Large intestine (tissue), 3 donors: Measurements from ENCODE around the gene LRRC43. TPM values are rescaled to one million over a fixed set of nuclear protein-coding genes. Genes with fewer than 3 reads are reported as not detected.

Experiments
- DNase-seq, 2 donors: peaks; one replicate each; pipeline versions ENCODE4 v3.0.0 to v3.0.0-alpha.2; 2013
- H3K27ac ChIP-seq: one replicate; pipeline ENCODE4 v1.5.1; 2013; ENCODE audit warnings: low read length
- H3K27me3 ChIP-seq: 2 replicates; pipeline ENCODE4 v1.6.1; 2013; ENCODE audit warnings: low read length; ENCODE audit not compliant: control insufficient read depth, insufficient read depth
- H3K36me3 ChIP-seq: 2 replicates; pipeline ENCODE4 v1.6.1; 2013; ENCODE audit warnings: low read length; ENCODE audit not compliant: control insufficient read depth, insufficient read depth
- H3K4me1 ChIP-seq: one replicate; pipeline ENCODE4 v1.6.1; 2013; ENCODE audit warnings: low read length; ENCODE audit not compliant: control insufficient read depth, insufficient read depth
- H3K4me3 ChIP-seq: one replicate; pipeline ENCODE4 v1.5.1; 2013; ENCODE audit warnings: low read length
- H3K9me3 ChIP-seq: one replicate; pipeline ENCODE4 v1.6.1; 2013; ENCODE audit warnings: mild to moderate bottlenecking, low read depth, low read length, moderate library complexity; ENCODE audit not compliant: control insufficient read depth
- WGBS: methylation state at CpG from one replicate; pipeline ENCODE4 v1.1.5; 2013; ENCODE audit warnings: low lambda C conversion rate; ENCODE audit not compliant: insufficient coverage; 5-methylcytosine and 5-hydroxymethylcytosine counted together
- polyA plus RNA-seq: library from polyadenylated mRNA; unstranded; fragments of 120-200 nt; gene quantifications from one replicate; pipeline ENCODE4 v1.2.1, GENCODE V29; 2013

The LRRC43 gene
- polyA plus RNA-seq, 1 donor: 2.0 TPM

DNA sequence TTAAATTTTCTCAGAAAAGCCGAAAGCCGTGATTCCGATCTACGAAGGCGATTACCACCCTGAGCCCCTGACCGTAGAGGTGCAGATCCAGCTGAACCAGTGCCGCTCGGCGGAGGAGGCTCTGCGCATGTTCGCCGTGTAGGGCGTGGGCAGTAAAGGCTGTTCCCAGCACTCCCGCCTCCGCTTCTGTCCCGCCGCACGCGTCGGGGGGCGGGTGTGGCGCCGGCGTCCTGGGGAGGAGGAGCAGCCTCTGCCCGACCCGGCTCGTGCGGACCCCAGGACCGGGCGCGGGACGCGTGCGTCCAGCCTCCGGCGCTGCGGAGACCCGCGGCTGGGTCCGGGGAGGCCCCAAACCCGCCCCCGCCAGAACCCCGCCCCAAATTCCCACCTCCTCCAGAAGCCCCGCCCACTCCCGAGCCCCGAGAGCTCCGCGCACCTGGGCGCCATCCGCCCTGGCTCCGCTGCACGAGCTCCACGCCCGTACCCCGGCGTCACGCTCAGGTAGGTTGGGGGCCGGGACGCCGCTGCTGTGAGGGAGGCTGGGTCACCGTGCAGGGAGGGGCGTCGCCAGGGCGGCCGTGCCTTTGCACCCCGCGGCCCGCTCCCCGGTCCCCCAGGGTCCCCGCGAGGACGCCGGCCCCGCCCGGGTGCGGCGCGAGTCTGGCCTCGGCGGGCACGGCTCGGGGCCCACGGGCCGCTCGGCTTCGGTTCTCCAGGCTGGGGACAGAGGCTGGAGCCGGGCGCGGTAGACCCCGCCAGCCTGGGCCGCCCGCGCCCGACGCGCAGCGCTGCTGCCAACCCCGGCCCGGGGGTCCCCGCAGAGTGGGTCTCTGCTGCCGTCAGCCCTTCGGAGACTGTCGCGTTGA, 20.6 kb downstream of the LRRC43 start, which contains the start of gene B3GNT4:
TSS of gene B3GNT4 (plus strand) at position 409 of the 866 bp plus-strand sequence. CDS start 910 bp downstream, outside the sequence.
- no peak within 1 kb of the TSS for H3K27ac ChIP-seq
- H3K4me1 ChIP-seq: peaks cover 25% of the 10 kb centered on the region
- DNase-seq: peak; percentile 64 to 79
- WGBS: no CpG with 5 or more reads among the region's 104 CpGs
- H3K27me3 ChIP-seq: peaks cover 30% of the 10 kb centered on the region
- H3K36me3 ChIP-seq: peaks cover 19% of the 10 kb centered on the region
- H3K4me3 ChIP-seq: peak within 1 kb of the TSS; percentile 50
- H3K9me3 ChIP-seq: no peaks in the 10 kb centered on the region

DNA sequence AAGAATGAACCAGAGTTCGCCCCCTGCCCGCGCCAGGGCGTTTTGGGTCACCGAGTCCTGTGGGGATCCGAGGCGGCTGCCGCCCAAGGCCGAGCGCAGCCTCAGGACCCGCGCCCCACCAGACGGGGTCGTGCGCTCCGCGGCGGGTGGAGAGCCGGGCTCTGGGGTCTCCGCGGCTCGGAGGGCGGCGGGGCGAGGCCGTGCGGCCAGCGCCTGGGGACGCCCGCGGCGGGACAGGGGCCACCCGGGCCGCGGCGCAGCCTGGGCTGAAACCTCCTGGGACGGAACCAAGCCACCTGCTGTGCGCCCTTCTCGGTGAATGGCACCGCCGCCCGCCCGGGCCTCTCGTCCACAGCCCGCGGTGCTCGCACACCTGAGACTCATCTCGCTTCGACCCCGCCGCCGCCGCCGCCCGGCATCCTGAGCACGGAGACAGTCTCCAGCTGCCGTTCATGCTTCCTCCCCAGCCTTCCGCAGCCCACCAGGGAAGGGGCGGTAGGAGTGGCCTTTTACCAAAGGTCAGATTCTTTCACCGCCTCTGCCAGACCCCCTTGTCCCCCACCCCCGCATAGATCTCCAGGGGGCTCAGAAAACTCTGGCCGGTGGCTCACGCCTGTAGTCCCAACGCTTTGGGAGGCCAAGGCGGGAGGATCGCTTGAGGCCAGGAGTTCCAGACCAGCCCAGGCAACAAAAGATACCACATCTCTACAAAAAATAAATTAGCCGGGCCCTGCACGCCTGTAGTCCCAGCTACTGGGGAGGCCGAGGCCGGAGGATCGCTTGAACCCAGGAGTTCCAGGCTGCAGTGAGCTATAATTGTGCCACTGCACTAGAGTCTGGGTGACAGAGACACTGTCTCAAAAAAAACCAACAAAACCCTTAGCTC, 21.5 kb downstream of the LRRC43 start:
- no peak for DNase-seq
- peaks cover 30% of the 10 kb centered on the region for H3K27me3 ChIP-seq
- peaks cover 25% of the 10 kb centered on the region for H3K4me1 ChIP-seq
- H3K27ac ChIP-seq: no peak overlapping the region
- H3K9me3 ChIP-seq: no peaks in the 10 kb centered on the region
- WGBS: no CpG with 5 or more reads among the region's 71 CpGs
- peaks cover 25% of the 10 kb centered on the region for H3K36me3 ChIP-seq
- no peak overlapping the region for H3K4me3 ChIP-seq

DNA sequence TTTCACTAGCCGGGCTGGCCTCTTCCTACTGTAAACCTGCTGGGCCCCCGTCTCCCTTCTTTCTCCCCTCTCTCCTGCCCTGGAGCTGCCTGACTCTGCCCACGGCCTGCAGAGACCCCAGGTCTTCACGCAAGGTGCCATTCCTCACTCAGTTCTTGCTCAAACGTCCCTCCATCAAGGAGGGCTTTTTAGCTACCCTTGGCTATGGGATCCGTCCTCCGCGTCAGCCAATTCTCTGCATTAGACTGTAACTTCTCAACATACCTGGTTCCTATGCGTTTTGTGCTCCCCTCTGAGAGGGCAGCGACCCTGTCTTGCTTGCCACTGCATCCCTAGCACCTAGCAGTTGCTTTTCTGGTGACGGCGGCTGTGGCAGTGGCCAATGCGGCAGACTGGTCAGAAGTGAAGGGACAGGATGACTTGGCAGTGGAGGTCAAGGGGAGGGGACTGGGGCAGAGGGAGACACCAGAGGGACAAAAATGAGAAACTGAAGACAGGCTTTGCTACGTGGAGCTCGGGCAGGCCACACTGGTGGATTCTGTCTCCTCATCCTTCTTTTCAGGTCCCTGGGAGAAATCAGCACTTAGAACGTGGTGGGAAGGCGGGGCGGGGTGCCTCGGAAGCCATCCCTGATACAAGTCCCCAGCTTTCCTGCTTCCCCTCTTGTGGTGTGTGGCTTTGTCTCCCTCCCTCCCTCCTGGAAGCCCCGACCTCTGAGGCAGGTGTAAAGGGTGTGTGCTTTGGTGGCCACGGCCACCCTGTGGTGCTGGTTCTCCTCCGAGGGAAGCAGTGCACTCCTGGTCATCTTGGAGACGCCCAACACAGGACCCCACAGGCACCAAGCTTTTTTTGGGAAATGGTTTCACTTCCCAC, 22.4 kb downstream of the LRRC43 start:
- DNase-seq: no peak
- WGBS: 50% methylated on average over 2 of the region's 23 CpGs
- peaks cover 21% of the 10 kb centered on the region for H3K4me1 ChIP-seq
- H3K27me3 ChIP-seq: peaks cover 30% of the 10 kb centered on the region
- H3K9me3 ChIP-seq: no peaks in the 10 kb centered on the region
- peaks cover 31% of the 10 kb centered on the region for H3K36me3 ChIP-seq
- H3K4me3 ChIP-seq: no peak overlapping the region
- H3K27ac ChIP-seq: no peak overlapping the region

DNA sequence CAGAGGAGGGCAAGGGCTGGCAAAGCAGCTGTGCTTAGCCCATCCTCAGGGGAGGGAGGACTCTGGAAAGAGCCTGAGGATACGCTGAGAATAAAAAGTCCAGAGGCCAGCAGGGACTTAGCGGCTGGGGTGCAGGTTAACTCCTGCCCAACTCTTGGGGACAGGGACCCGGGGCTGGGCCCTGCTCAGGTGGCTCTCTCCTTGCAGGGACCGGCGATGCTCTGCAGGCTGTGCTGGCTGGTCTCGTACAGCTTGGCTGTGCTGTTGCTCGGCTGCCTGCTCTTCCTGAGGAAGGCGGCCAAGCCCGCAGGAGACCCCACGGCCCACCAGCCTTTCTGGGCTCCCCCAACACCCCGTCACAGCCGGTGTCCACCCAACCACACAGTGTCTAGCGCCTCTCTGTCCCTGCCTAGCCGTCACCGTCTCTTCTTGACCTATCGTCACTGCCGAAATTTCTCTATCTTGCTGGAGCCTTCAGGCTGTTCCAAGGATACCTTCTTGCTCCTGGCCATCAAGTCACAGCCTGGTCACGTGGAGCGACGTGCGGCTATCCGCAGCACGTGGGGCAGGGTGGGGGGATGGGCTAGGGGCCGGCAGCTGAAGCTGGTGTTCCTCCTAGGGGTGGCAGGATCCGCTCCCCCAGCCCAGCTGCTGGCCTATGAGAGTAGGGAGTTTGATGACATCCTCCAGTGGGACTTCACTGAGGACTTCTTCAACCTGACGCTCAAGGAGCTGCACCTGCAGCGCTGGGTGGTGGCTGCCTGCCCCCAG, 23.4 kb downstream of the LRRC43 start:
- H3K36me3 ChIP-seq: peaks cover 41% of the 10 kb centered on the region
- no peak overlapping the region for H3K4me3 ChIP-seq
- peaks cover 30% of the 10 kb centered on the region for H3K27me3 ChIP-seq
- no CpG with 5 or more reads among the region's 27 CpGs for WGBS
- H3K4me1 ChIP-seq: peaks cover 11% of the 10 kb centered on the region
- H3K27ac ChIP-seq: no peak overlapping the region
- no peak for DNase-seq
- no peaks in the 10 kb centered on the region for H3K9me3 ChIP-seq

DNA sequence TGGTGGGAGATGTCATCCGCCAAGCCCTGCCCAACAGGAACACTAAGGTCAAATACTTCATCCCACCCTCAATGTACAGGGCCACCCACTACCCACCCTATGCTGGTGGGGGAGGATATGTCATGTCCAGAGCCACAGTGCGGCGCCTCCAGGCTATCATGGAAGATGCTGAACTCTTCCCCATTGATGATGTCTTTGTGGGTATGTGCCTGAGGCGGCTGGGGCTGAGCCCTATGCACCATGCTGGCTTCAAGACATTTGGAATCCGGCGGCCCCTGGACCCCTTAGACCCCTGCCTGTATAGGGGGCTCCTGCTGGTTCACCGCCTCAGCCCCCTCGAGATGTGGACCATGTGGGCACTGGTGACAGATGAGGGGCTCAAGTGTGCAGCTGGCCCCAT, 24.1 kb downstream of the LRRC43 start:
- WGBS: no CpG with 5 or more reads among the region's 8 CpGs
- peaks cover 30% of the 10 kb centered on the region for H3K27me3 ChIP-seq
- no peak for DNase-seq
- H3K4me1 ChIP-seq: peaks cover 7% of the 10 kb centered on the region
- no peaks in the 10 kb centered on the region for H3K9me3 ChIP-seq
- no peak overlapping the region for H3K27ac ChIP-seq
- no peak overlapping the region for H3K4me3 ChIP-seq
- H3K36me3 ChIP-seq: peaks cover 46% of the 10 kb centered on the region

DNA sequence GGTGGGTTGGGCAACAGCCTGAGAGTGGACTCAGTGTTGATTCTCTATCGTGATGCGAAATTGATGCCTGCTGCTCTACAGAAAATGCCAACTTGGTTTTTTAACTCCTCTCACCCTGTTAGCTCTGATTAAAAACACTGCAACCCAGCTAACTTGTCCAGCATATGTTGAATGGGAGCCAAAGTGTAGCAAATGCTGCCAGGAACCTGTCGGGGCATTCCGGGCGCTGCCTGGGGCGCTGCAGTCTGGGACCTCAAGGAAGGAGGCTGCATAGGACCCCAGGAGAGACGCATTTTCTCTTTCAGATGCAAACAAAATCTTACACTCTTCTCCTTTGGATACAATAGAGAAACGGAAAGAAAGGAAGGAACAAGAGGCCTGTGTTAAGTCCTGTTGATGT, 24.5 kb downstream of the LRRC43 start:
- H3K27me3 ChIP-seq: peaks cover 30% of the 10 kb centered on the region
- 100% methylated on average over 1 of the region's 8 CpGs for WGBS
- H3K4me3 ChIP-seq: no peak overlapping the region
- no peak overlapping the region for H3K27ac ChIP-seq
- H3K4me1 ChIP-seq: peaks cover 7% of the 10 kb centered on the region
- H3K36me3 ChIP-seq: peaks cover 47% of the 10 kb centered on the region
- no peaks in the 10 kb centered on the region for H3K9me3 ChIP-seq
- no peak for DNase-seq

DNA sequence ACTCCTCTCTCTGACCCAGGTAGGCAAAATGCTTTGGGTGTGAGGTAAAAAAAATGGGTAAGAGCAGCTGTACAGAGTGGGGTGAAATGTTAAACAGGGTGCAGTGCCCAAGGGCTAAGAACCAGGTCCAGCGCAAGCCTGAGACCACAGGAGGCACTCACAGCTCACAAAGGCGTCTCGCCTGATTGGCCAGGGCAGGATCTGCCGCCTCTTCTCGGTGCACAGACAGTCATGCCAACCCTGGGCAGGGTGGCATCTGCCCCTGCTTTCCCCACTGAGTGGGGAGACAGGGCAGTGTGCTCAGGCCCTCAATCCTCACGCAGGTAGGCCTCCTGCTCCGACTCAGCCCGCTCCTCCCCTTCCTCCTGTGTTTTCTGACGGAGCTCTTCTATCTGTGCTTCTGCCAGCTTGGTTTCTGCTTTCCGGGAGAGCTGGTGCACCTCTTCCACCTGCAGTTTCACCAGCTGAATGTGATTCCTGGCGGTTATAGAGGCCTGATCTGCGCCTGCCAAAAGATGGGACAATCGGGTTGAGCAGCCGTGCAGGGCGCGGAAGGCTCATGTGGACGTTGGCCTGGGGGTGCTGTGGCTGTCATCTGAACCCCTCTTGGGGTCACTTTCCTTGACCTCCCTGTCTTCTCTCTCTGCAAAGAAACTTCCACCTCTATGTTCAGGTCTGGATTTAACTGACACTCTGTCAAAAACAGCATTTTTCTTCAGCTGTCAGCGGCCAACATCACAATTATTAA, 25.3 kb downstream of the LRRC43 start:
- H3K27ac ChIP-seq: no peak overlapping the region
- peaks cover under 1% of the 10 kb centered on the region for H3K4me1 ChIP-seq
- no peak overlapping the region for H3K4me3 ChIP-seq
- peaks cover 22% of the 10 kb centered on the region for H3K27me3 ChIP-seq
- no peaks in the 10 kb centered on the region for H3K9me3 ChIP-seq
- H3K36me3 ChIP-seq: peaks cover 55% of the 10 kb centered on the region
- no peak for DNase-seq
- WGBS: 100% methylated on average over 1 of the region's 18 CpGs

DNA sequence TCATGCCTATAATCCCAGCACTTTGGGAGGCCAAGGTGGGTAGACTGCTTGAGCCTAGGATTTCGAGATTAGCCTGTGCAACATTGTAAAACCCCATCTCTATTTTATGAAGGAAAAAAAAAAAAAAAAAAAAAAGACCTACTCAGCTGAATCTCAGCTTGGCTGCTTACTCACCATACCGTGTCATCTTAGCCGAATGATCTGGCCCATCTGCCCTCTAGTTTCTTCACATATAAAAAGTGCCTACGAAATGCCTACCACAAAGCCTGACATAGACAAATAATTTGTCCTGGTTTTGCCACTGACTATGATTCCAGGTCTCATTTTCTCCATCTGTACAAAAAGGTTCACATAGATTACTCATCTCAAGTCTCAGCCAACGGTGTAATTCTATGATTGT, 32.8 kb downstream of the LRRC43 start:
- Histone ChIP-seq H3K27ac (no peak overlapping the region), H3K27me3 (no peaks in the 10 kb centered on the region), H3K4me3 (no peak overlapping the region), H3K4me1 (no peaks in the 10 kb centered on the region), H3K9me3 (no peaks in the 10 kb centered on the region), H3K36me3 (peaks cover 79% of the 10 kb centered on the region)
- 86% methylated on average over 1 of the region's 5 CpGs for WGBS
- DNase-seq: no peak

DNA sequence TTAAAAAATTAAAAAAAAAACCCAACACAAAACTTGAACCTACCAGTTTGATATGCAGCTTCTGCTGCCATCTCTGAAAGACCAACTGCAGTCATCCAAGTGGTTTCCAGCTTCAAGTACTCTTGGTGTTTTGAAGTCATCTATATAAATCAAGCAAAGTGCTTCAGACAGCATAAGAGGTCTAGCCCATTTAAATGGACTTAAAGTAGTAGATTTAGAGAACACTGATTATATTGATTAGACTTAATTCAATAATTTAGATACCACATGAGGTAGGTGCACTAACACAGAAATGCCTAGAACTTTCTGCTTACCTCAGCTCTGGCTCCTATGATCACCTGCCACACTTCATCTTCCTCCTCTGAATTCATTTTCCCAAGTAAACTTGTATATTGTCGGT, 33.5 kb downstream of the LRRC43 start:
- Histone ChIP-seq H3K9me3 (no peaks in the 10 kb centered on the region), H3K27me3 (no peaks in the 10 kb centered on the region), H3K27ac (no peak overlapping the region), H3K36me3 (peaks cover 79% of the 10 kb centered on the region), H3K4me3 (no peak overlapping the region), H3K4me1 (no peaks in the 10 kb centered on the region)
- DNase-seq: no peak
- WGBS: 86% methylated on average over 1 of the region's 1 CpG
